ENCODE measurements around the gene GAS2L1.

GRCh38 chr22:29344137-29344536, 37.7 kb downstream of the GAS2L1 start:
- TF ChIP-seq POLR2AphosphoS5 (IDR thresholded peaks at IDR 0.05; ENCODE audit: low read depth, low read length) (no peak), SIN3A (IDR thresholded peaks at IDR 0.05; ENCODE audit: borderline replicate concordance, insufficient read depth, low read depth, low read length) (no peak), TCF7L2 (IDR thresholded peaks at IDR 0.05; ENCODE audit: low read depth, low read length) (no peak)
- TF ChIP-seq, protein P1, sequence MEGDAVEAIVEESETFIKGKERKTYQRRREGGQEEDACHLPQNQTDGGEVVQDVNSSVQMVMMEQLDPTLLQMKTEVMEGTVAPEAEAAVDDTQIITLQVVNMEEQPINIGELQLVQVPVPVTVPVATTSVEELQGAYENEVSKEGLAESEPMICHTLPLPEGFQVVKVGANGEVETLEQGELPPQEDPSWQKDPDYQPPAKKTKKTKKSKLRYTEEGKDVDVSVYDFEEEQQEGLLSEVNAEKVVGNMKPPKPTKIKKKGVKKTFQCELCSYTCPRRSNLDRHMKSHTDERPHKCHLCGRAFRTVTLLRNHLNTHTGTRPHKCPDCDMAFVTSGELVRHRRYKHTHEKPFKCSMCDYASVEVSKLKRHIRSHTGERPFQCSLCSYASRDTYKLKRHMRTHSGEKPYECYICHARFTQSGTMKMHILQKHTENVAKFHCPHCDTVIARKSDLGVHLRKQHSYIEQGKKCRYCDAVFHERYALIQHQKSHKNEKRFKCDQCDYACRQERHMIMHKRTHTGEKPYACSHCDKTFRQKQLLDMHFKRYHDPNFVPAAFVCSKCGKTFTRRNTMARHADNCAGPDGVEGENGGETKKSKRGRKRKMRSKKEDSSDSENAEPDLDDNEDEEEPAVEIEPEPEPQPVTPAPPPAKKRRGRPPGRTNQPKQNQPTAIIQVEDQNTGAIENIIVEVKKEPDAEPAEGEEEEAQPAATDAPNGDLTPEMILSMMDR (IDR thresholded peaks at IDR 0.05), result no peak
